GM23248 (cell line): ENCODE data around the gene PRDM16.

ENCODE experiments used
- EZH2 ChIP-seq: fragments of 200-600 bp; sonication (generic); IDR thresholded peaks from 2 replicates; pipeline ENCODE4 v1.6.1; 2018; ENCODE audit warnings: antibody characterized with exemption, mild to moderate bottlenecking; ENCODE audit not compliant: insufficient read depth, poor library complexity, severe bottlenecking
- EZH2phosphoT487 ChIP-seq: fragments of 200-600 bp; sonication (generic); IDR thresholded peaks from 2 replicates; pipeline ENCODE4 v1.6.1; 2018; ENCODE audit warnings: antibody characterized with exemption, moderate library complexity, mild to moderate bottlenecking, low read depth; ENCODE audit not compliant: insufficient read depth

GRCh38 chr1:3415260-3416090 is 346.5 kb downstream of the PRDM16 start:
- TF ChIP-seq EZH2 (no peak), EZH2phosphoT487 (no peak)
